CD4-positive, alpha-beta T cell treated with Interleukin-10 for 1 hour (primary cell): ENCODE measurements around the gene GLCCI1.

Experiments used
- DNase-seq: peaks from one replicate; pipeline ENCODE4 v3.0.0-alpha.2; 2020

GLCCI1 gene

GRCh38 chr7:7964250-7964649, 4.3 kb upstream of the GLCCI1 start:
- DNase-seq: no peak

- DNase-seq: no peak
Measured at GRCh38 chr7:7964691-7965090, 3.9 kb upstream of the GLCCI1 start.

GRCh38 chr7:7965301-7965700, 3.3 kb upstream of the GLCCI1 start:
- no peak for DNase-seq

GRCh38 chr7:7966141-7966734, 2.4 kb upstream of the GLCCI1 start:
- no peak for DNase-seq

GRCh38 chr7:7967886-7968543, 581 bp upstream of the GLCCI1 start:
- DNase-seq: no peak

- DNase-seq: peak; percentile 51
Measured at GRCh38 chr7:7969306-7970236, 975 bp downstream of the GLCCI1 start.

GRCh38 chr7:7970237-7970530, 1.6 kb downstream of the GLCCI1 start:
- DNase-seq: no peak

- no peak for DNase-seq
Measured at GRCh38 chr7:7970531-7971307, 2.1 kb downstream of the GLCCI1 start.

- DNase-seq: no peak
Measured at GRCh38 chr7:7971308-7972040, 2.9 kb downstream of the GLCCI1 start.

GRCh38 chr7:7972128-7972527, 3.5 kb downstream of the GLCCI1 start:
- peak; percentile 45 for DNase-seq

- DNase-seq: no peak
Measured at GRCh38 chr7:7972922-7973594, 4.5 kb downstream of the GLCCI1 start.

- no peak for DNase-seq
Measured at GRCh38 chr7:7976677-7977076, 8.1 kb downstream of the GLCCI1 start.

- DNase-seq: no peak
Measured at GRCh38 chr7:7977774-7978173, 9.2 kb downstream of the GLCCI1 start.

GRCh38 chr7:7978860-7979259, 10.3 kb downstream of the GLCCI1 start:
- no peak for DNase-seq

GRCh38 chr7:7979558-7979957, 11.0 kb downstream of the GLCCI1 start:
- no peak for DNase-seq

- no peak for DNase-seq
Measured at GRCh38 chr7:7980134-7980533, 11.5 kb downstream of the GLCCI1 start.

- no peak for DNase-seq
Measured at GRCh38 chr7:7982904-7983303, 14.3 kb downstream of the GLCCI1 start.

GRCh38 chr7:7984424-7984823, 15.8 kb downstream of the GLCCI1 start:
- no peak for DNase-seq

- DNase-seq: no peak
Measured at GRCh38 chr7:7988706-7989105, 20.1 kb downstream of the GLCCI1 start.

- DNase-seq: no peak
Measured at GRCh38 chr7:7989133-7989532, 20.5 kb downstream of the GLCCI1 start.

- no peak for DNase-seq
Measured at GRCh38 chr7:7989616-7990440, 21.2 kb downstream of the GLCCI1 start.
